Transverse colon (tissue), 4 donors: ENCODE measurements around the gene AIRE. TPM values are rescaled to one million over a fixed set of nuclear protein-coding genes. Genes with fewer than 3 reads are reported as not detected.

Experiments
- DNase-seq: peaks from one replicate; pipeline ENCODE4 v3.0.0-alpha.2; 2019
- H3K27ac ChIP-seq, 4 donors: fragments of 200-600 bp; sonication (generic); 2 replicates each; pipeline ENCODE4 v1.5.1; 2016 to 2018; ENCODE audit warnings: inconsistent platforms in 4 of 4
- H3K27me3 ChIP-seq: fragments of 200-600 bp; sonication (generic); 2 replicates; pipeline ENCODE4 v1.5.1; 2017; ENCODE audit warnings: inconsistent platforms
- H3K36me3 ChIP-seq, 4 donors: fragments of 200-600 bp; sonication (generic); 2 replicates each; pipeline ENCODE4 v1.5.1; 2017 to 2019; ENCODE audit warnings: inconsistent platforms in 4 of 4
- H3K4me1 ChIP-seq, 4 donors: fragments of 200-600 bp; sonication (generic); 2 replicates each; pipeline ENCODE4 v1.5.1; 2017 to 2020; ENCODE audit warnings: inconsistent platforms in 4 of 4
- H3K4me3 ChIP-seq, 4 donors: fragments of 200-600 bp; sonication (generic); 1 replicate in 1 of 4; 2 replicates in 3 of 4; pipeline versions ENCODE4 v1.5.1 to v1.6.1; 2017 to 2019; ENCODE audit warnings: inconsistent platforms in 4 of 4
- H3K9me3 ChIP-seq, 2 donors: fragments of 200-600 bp; sonication (generic); 2 replicates each; pipeline ENCODE4 v1.5.1; 2017 to 2019; ENCODE audit warnings: inconsistent platforms in 2 of 2
- CTCF ChIP-seq, 5 experiments: fragments of 200-600 bp in 3 of 5; fragments of 450-650 bp in 2 of 5; sonication (generic) in 3 of 5; IDR thresholded peaks; 1 replicate in 2 of 5; 2 replicates in 3 of 5; pipeline ENCODE4 v1.5.1; 2016 to 2017; ENCODE audit warnings: antibody characterized with exemption in 5 of 5, inconsistent platforms in 3 of 5, mild to moderate bottlenecking in 2 of 5, moderate library complexity in 1 of 5
- EP300 ChIP-seq: sonication (generic); formaldehyde crosslinking; IDR thresholded peaks from one replicate; pipeline ENCODE4 v1.6.1; 2017; ENCODE audit warnings: antibody characterized with exemption, low read depth
- POLR2A ChIP-seq: fragments of 450-650 bp; IDR thresholded peaks from one replicate; pipeline ENCODE4 v1.6.1; 2016; ENCODE audit warnings: antibody characterized with exemption, mild to moderate bottlenecking, moderate library complexity
- POLR2AphosphoS5 ChIP-seq, 3 donors: sonication (generic); formaldehyde crosslinking; IDR thresholded peaks; one replicate each; pipeline ENCODE4 v1.6.1; 2016; ENCODE audit warnings: antibody characterized with exemption in 3 of 3
- WGBS, 2 donors: methylation state at CpG; one replicate each; pipeline ENCODE4 v1.1.5; 2018; ENCODE audit warnings: low coverage in 1 of 2; 5-methylcytosine and 5-hydroxymethylcytosine counted together
- in situ Hi-C, 4 donors: fragments of 200-750 bp; cut with MboI; loops; one replicate each; pipeline versions ENCODE4 v1.15.0 to v1.15.1; 2017; ENCODE audit warnings: low sequenced_read_pairs in 3 of 4, low pct_ligation_motif_present in 1 of 4, low pct_unique_long_range_greater_than_20kb in 1 of 4
- intact Hi-C: fragments of 100-400 bp; cut with DNase I; formaldehyde crosslinking; loops from one replicate; pipeline ENCODE4 v1.15.1; 2023; ENCODE audit warnings: low total_unique reads
- total RNA-seq, 4 donors: library from RNA; depleted of rRNA; stranded (reverse); fragments of >200 nt; gene quantifications; one replicate each; pipeline ENCODE4 v1.1.0, GENCODE V29; 2016

Gene AIRE
- total RNA-seq, 4 donors from 2014 or later = not detected

GRCh38 chr21:44286716-44287632, 1.3 kb downstream of the AIRE start:
- no peak overlapping the region for H3K27ac ChIP-seq
- in situ Hi-C loops = no loop called here
- no peaks in the 10 kb centered on the region for H3K9me3 ChIP-seq
- no peak for TF ChIP-seq POLR2AphosphoS5 (IDR thresholded peaks at IDR 0.05)
- no peak for TF ChIP-seq EP300
- TF ChIP-seq POLR2A = no peak
- TF ChIP-seq CTCF (IDR thresholded peaks at IDR 0.05) = no peak
- no peak overlapping the region for H3K4me3 ChIP-seq
- H3K4me1 ChIP-seq = no peaks in the 10 kb centered on the region
- H3K27me3 ChIP-seq = peaks cover 29% of the 10 kb centered on the region
- no peaks in the 10 kb centered on the region for H3K36me3 ChIP-seq
- DNase-seq = no peak
- WGBS, 2 donors = 69% methylated on average over 30 of the region's 31 CpGs; no CpG with 5 or more reads in 1 of the 2 donors
- intact Hi-C loops = no loop called here

GRCh38 chr21:44288251-44289110, 2.8 kb downstream of the AIRE start:
- Histone ChIP-seq H3K4me1 (no peaks in the 10 kb centered on the region), H3K27ac (no peak overlapping the region), H3K4me3 (no peak overlapping the region), H3K9me3 (no peaks in the 10 kb centered on the region), H3K27me3 (peaks cover 29% of the 10 kb centered on the region), H3K36me3 (no peaks in the 10 kb centered on the region)
- intact Hi-C loops (no loop called here), in situ Hi-C loops (no loop called here)
- TF ChIP-seq CTCF (IDR thresholded peaks at IDR 0.05) (no peak), POLR2A (no peak), EP300 (no peak), POLR2AphosphoS5 (IDR thresholded peaks at IDR 0.05) (no peak)
- WGBS, 2 donors = 89% methylated on average over 19 of the region's 23 CpGs; no CpG with 5 or more reads in 1 of the 2 donors
- no peak for DNase-seq

DNA sequence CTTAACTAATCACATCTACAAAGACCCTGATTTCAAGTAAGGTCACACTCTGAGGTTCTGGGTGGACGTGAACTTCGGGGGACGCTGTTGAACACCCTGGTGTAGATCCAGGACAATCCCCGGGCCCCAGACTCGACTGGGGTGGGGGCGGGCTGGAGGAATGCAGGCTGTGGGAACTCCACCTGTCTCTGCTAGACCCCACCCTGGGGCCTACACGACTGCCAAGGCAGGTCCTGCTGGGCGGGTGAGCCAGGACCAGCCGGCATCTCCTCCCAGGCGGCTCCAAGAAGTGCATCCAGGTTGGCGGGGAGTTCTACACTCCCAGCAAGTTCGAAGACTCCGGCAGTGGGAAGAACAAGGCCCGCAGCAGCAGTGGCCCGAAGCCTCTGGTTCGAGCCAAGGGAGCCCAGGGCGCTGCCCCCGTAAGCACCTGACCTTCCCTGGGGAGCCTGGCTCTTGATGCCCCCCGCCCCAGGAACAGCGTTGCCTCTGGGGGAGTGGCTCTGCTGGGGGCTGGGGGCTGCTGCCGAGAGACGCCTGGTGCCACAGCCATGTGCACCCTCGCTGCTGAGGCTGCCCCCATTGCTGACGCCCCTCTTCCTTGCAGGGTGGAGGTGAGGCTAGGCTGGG, 3.8 kb downstream of the AIRE start:
- in situ Hi-C loops = no loop called here
- intact Hi-C loops = no loop called here
- 81% methylated on average over 22 of the region's 24 CpGs; no CpG with 5 or more reads in 1 of the 2 donors for WGBS, 2 donors

More for the DNA sequence above, 3.8 kb downstream of the AIRE start:
- Histone ChIP-seq H3K27ac (no peak overlapping the region), H3K4me3 (no peak overlapping the region), H3K36me3 (no peaks in the 10 kb centered on the region), H3K9me3 (no peaks in the 10 kb centered on the region), H3K4me1 (peaks cover 0 to 3% (median 2%) of the 10 kb centered on the region in 4 donors), H3K27me3 (peaks cover 29% of the 10 kb centered on the region)
- DNase-seq = no peak
- TF ChIP-seq POLR2AphosphoS5 (IDR thresholded peaks at IDR 0.05) (no peak), CTCF (IDR thresholded peaks at IDR 0.05) (no peak), POLR2A (no peak), EP300 (no peak)
